ENCODE data around the gene AKAP8L.

AKAP8L gene

GRCh38 chr19:15418579-15419412 is at the start of gene AKAP8L:
AKAP8L (minus strand) TSS chr19:15418988; CDS start chr19:15418923, 65 bp downstream.
- peak within 1 kb of the TSS; percentile 89 for H3K4me3 ChIP-seq (ENCODE audit: low read depth, low read length)
- peak; percentile 87 for TF ChIP-seq CTCF (IDR thresholded peaks at IDR 0.05; ENCODE audit: borderline replicate concordance, insufficient read depth, low read depth, low read length)

- H3K4me3 ChIP-seq (ENCODE audit: low read depth, low read length) = no peak overlapping the region
- no peak for TF ChIP-seq CTCF (IDR thresholded peaks at IDR 0.05; ENCODE audit: borderline replicate concordance, insufficient read depth, low read depth, low read length)
Measured at GRCh38 chr19:15467734-15468214, 49.0 kb upstream of the AKAP8L start.

- no peak overlapping the region for H3K4me3 ChIP-seq (ENCODE audit: low read depth, low read length)
- TF ChIP-seq CTCF (IDR thresholded peaks at IDR 0.05; ENCODE audit: borderline replicate concordance, insufficient read depth, low read depth, low read length) = no peak
Measured at GRCh38 chr19:15466851-15467733, 48.3 kb upstream of the AKAP8L start.

- H3K4me3 ChIP-seq (ENCODE audit: low read depth, low read length) = peak within 1 kb of the TSS; percentile 93
- no peak for TF ChIP-seq CTCF (IDR thresholded peaks at IDR 0.05; ENCODE audit: borderline replicate concordance, insufficient read depth, low read depth, low read length)
Measured at GRCh38 chr19:15464394-15465385, 45.9 kb upstream of the AKAP8L start, which contains the start of gene RASAL3. RASAL3 (minus strand) TSS chr19:15464544; CDS start chr19:15464358, 186 bp downstream.

- peak; percentile 24; the same call in 1 of the 2 replicates for TF ChIP-seq CTCF (IDR thresholded peaks at IDR 0.05; ENCODE audit: borderline replicate concordance, insufficient read depth, low read depth, low read length)
- peak overlapping the region; percentile 93 for H3K4me3 ChIP-seq (ENCODE audit: low read depth, low read length)
Measured at GRCh38 chr19:15463861-15464371, 45.1 kb upstream of the AKAP8L start.

- H3K4me3 ChIP-seq (ENCODE audit: low read depth, low read length) = no peak overlapping the region
- TF ChIP-seq CTCF (IDR thresholded peaks at IDR 0.05; ENCODE audit: borderline replicate concordance, insufficient read depth, low read depth, low read length) = no peak
Measured at GRCh38 chr19:15461694-15462093, 42.9 kb upstream of the AKAP8L start.
